IPS DF 6.9 (cell line): ENCODE data around the gene DCDC2.

Experiments
- DNase-seq: peaks from one replicate; pipeline ENCODE4 v3.0.0-alpha.2; 2013; ENCODE audit warnings: low read depth, low spot score
- H3K27ac ChIP-seq: one replicate; pipeline ENCODE4 v1.5.1; 2013; ENCODE audit warnings: low read length, control low read depth
- H3K27me3 ChIP-seq: 2 replicates; pipeline ENCODE4 v1.6.1; 2013; ENCODE audit warnings: mild to moderate bottlenecking, low read length; ENCODE audit not compliant: control insufficient read depth, insufficient read depth
- H3K36me3 ChIP-seq: 2 replicates; pipeline ENCODE4 v1.6.1; 2013; ENCODE audit warnings: low read length; ENCODE audit not compliant: control insufficient read depth, insufficient read depth
- H3K4me1 ChIP-seq: 2 replicates; pipeline ENCODE4 v1.6.1; 2013; ENCODE audit warnings: low read length; ENCODE audit not compliant: control insufficient read depth, insufficient read depth
- H3K4me3 ChIP-seq: 2 replicates; pipeline ENCODE4 v1.5.1; 2013; ENCODE audit warnings: mild to moderate bottlenecking, low read length
- H3K9me3 ChIP-seq: 2 replicates; pipeline ENCODE4 v1.6.1; 2013; ENCODE audit warnings: low read length, inconsistent platforms; ENCODE audit not compliant: control insufficient read depth, insufficient read depth
- WGBS: extraction: QIAGEN DNeasy Blood & Tissue Kit; methylation state at CpG from one replicate; pipeline ENCODE4 v1.1.7; 2013; ENCODE audit warnings: mixed read lengths, missing lambda C conversion rate; ENCODE audit not compliant: insufficient read length, insufficient coverage; 5-methylcytosine and 5-hydroxymethylcytosine counted together

The DCDC2 gene

GRCh38 chr6:24127316-24127715 lies 230.5 kb downstream of the DCDC2 start:
- Histone ChIP-seq H3K27me3 (no peaks in the 10 kb centered on the region), H3K4me1 (peaks cover 1% of the 10 kb centered on the region; the same call in 1 of the 2 replicates), H3K27ac (no peak overlapping the region), H3K4me3 (no peak overlapping the region), H3K9me3 (no peaks in the 10 kb centered on the region), H3K36me3 (no peaks in the 10 kb centered on the region)
- DNase-seq: no peak
- WGBS: no CpG with 5 or more reads among the region's 2 CpGs

- Histone ChIP-seq H3K4me1 (peaks cover 1% of the 10 kb centered on the region; the same call in 1 of the 2 replicates), H3K27ac (no peak overlapping the region), H3K4me3 (peak overlapping the region; percentile 52; the same call in 1 of the 2 replicates), H3K27me3 (no peaks in the 10 kb centered on the region), H3K36me3 (no peaks in the 10 kb centered on the region), H3K9me3 (no peaks in the 10 kb centered on the region)
- no CpG with 5 or more reads among the region's 6 CpGs for WGBS
- DNase-seq: peak; percentile 73
Measured at GRCh38 chr6:24126586-24127192, 231.2 kb downstream of the DCDC2 start.

GRCh38 chr6:24125980-24126379 lies 231.9 kb downstream of the DCDC2 start, which contains the start of gene NRSN1:
Gene NRSN1, plus strand, starts transcription at chr6:24126215. Its CDS starts 8,113 bp downstream, at chr6:24134328.
- Histone ChIP-seq H3K27me3 (no peaks in the 10 kb centered on the region), H3K36me3 (no peaks in the 10 kb centered on the region), H3K27ac (no peak within 1 kb of the TSS), H3K9me3 (no peaks in the 10 kb centered on the region), H3K4me3 (peak within 1 kb of the TSS; percentile 52; the same call in 1 of the 2 replicates), H3K4me1 (peaks cover 1% of the 10 kb centered on the region; the same call in 1 of the 2 replicates)
- peak; percentile 29 for DNase-seq
- no CpG with 5 or more reads among the region's 37 CpGs for WGBS

- Histone ChIP-seq H3K27me3 (no peaks in the 10 kb centered on the region), H3K9me3 (no peaks in the 10 kb centered on the region), H3K4me3 (no peak overlapping the region), H3K36me3 (no peaks in the 10 kb centered on the region), H3K27ac (no peak overlapping the region), H3K4me1 (peaks cover 1% of the 10 kb centered on the region; the same call in 1 of the 2 replicates)
- no CpG with 5 or more reads among the region's 7 CpGs for WGBS
- DNase-seq: no peak
Measured at GRCh38 chr6:24122139-24122538, 235.7 kb downstream of the DCDC2 start.
